ENCODE data around the gene FOXL3. TPM values are rescaled to one million over a fixed set of nuclear protein-coding genes. Genes with fewer than 3 reads are reported as not detected.

FOXL3 gene
- polyA plus RNA-seq, 1 experiment = not detected

DNA sequence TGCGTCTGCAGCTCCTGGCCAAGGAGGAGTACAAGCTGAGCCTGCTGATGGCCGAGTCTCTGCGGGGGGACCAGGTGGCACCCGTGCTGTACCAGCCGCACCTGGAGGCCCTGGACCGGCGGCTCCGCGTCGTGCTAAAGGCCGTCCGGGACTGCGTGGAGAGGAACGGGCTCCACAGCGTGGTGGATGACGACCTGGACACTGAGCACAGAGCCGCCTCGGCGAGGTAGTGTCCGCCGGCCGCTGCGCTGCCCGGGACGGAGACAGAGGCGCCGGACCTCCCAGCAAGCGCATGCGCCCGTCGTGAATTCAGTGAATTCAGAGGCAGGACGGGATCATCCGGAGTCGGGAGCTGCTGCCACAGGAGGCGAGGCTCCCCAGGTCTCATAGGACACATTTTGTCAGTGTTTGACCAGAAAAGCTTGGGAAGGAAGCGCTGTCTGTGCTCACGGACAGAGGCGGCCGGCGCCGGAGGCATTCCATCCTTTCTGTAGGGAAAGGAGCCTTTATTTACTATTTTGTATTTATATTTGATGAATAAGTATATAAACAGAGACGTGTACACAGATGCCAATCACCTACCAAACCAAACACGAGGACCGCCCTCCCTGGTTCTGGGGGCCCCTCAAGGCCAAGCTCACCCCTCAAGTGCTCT, 30.1 kb upstream of the FOXL3 start:
- no peaks in the 10 kb centered on the region for H3K27me3 ChIP-seq (ENCODE audit: control insufficient read depth, insufficient read depth, low read length)
- TF ChIP-seq, protein P1, sequence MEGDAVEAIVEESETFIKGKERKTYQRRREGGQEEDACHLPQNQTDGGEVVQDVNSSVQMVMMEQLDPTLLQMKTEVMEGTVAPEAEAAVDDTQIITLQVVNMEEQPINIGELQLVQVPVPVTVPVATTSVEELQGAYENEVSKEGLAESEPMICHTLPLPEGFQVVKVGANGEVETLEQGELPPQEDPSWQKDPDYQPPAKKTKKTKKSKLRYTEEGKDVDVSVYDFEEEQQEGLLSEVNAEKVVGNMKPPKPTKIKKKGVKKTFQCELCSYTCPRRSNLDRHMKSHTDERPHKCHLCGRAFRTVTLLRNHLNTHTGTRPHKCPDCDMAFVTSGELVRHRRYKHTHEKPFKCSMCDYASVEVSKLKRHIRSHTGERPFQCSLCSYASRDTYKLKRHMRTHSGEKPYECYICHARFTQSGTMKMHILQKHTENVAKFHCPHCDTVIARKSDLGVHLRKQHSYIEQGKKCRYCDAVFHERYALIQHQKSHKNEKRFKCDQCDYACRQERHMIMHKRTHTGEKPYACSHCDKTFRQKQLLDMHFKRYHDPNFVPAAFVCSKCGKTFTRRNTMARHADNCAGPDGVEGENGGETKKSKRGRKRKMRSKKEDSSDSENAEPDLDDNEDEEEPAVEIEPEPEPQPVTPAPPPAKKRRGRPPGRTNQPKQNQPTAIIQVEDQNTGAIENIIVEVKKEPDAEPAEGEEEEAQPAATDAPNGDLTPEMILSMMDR (IDR thresholded peaks at IDR 0.05; ENCODE audit: insufficient read depth, low read depth, low read length) = no peak
- ChIA-PET POLR2A (no interaction called here), CTCF (no interaction called here)
- H3K36me3 ChIP-seq (ENCODE audit: control insufficient read depth, insufficient read depth, low read length) = peaks cover 42% of the 10 kb centered on the region
- DNase-seq (ENCODE audit: low read depth) = no peak
- no peak overlapping the region for H3K4me3 ChIP-seq (ENCODE audit: low read depth, low read length)

- POLR2A ChIA-PET = no interaction called here
- no peaks in the 10 kb centered on the region for H3K27me3 ChIP-seq (ENCODE audit: control insufficient read depth, insufficient read depth, low read length)
- TF ChIP-seq, protein P1 (IDR thresholded peaks at IDR 0.05; ENCODE audit: insufficient read depth, low read depth, low read length) = no peak
- peaks cover 39% of the 10 kb centered on the region for H3K36me3 ChIP-seq (ENCODE audit: control insufficient read depth, insufficient read depth, low read length)
- no peak overlapping the region for H3K4me3 ChIP-seq (ENCODE audit: low read depth, low read length)
- CTCF ChIA-PET = no interaction called here
- no peak for DNase-seq (ENCODE audit: low read depth)
Observed at GRCh38 chr7:260441-261281, 29.3 kb upstream of the FOXL3 start.

DNA sequence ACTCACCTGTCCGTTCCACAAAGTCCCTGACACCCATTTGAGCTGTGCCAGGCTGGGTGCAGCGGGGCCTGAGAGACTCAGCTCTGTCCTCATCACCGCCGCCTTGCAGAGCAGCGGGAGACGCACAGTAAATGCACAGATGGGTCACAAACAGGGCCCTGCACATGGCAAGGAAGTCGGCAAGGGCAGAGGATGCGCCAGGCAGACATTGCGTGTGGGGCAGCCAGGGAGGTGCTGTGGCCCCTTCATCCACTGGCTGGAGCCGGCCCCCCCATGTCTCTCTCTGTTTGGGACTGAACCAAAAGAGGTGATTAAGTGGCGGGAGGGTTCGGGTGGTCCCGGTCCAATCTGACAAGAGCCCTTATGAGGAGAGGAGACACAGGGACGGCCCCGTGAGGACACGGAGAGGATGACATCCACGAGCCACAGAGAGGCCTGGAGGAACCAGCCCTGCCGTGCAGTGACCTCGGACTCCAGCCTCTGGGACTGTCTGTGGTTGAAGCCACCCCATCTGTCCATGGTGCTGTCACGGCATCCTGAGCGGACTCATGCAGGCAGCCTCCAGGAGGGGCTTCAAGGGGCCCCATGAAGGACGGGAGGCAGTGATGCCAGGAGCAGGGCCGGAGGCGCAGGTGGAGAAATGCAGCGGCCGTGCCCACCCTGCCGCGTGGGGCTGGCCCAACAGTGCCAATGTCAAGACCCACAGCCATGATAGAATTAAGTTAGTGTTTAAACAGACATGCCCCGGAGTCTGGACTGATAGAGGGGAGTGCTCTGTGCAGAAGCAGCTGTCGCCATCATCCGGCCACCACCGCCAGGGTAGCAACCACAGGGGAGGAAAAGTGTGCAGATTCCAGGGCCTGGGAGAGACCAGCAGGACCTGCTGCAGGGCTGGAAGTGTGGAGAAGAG, 28.4 kb upstream of the FOXL3 start:
- Histone ChIP-seq H3K4me3 (ENCODE audit: low read depth, low read length) (no peak overlapping the region), H3K27me3 (ENCODE audit: control insufficient read depth, insufficient read depth, low read length) (no peaks in the 10 kb centered on the region), H3K36me3 (ENCODE audit: control insufficient read depth, insufficient read depth, low read length) (peaks cover 34% of the 10 kb centered on the region)
- ChIA-PET POLR2A (no interaction called here), CTCF (interaction anchor here (0.9 to 1.1 kb wide), 2 partner anchors 11 to 14 kb away, joined by 3 read pairs; no protein-coding TSS in a partner anchor)
- TF ChIP-seq, protein P1 (IDR thresholded peaks at IDR 0.05; ENCODE audit: insufficient read depth, low read depth, low read length) = no peak
- DNase-seq (ENCODE audit: low read depth) = no peak

GRCh38 chr7:262251-262572, 27.8 kb upstream of the FOXL3 start:
- TF ChIP-seq, protein P1 (IDR thresholded peaks at IDR 0.05; ENCODE audit: insufficient read depth, low read depth, low read length) = no peak
- DNase-seq (ENCODE audit: low read depth) = no peak
- Histone ChIP-seq H3K36me3 (ENCODE audit: control insufficient read depth, insufficient read depth, low read length) (peaks cover 28% of the 10 kb centered on the region), H3K27me3 (ENCODE audit: control insufficient read depth, insufficient read depth, low read length) (no peaks in the 10 kb centered on the region), H3K4me3 (ENCODE audit: low read depth, low read length) (no peak overlapping the region)
- CTCF ChIA-PET = interaction anchor here (0.9 to 1.1 kb wide), 2 partner anchors 12 to 14 kb away, joined by 3 read pairs; no protein-coding TSS in a partner anchor
- POLR2A ChIA-PET = no interaction called here
